Stomach (tissue), 9 donors: Measurements from ENCODE around the gene C16orf54. TPM values are rescaled to one million over a fixed set of nuclear protein-coding genes. Genes with fewer than 3 reads are reported as not detected.
"Not testable (repeated sequence)": the region's sequence is repeated elsewhere in the genome, so short reads cannot be mapped to it uniquely, and the experiment has no call there.

Source experiments
- DNase-seq, 2 donors: peaks; one replicate each; pipeline versions ENCODE4 v3.0.0 to v3.0.0-alpha.2; 2013 to 2019
- H3K27ac ChIP-seq, 5 donors: fragments of 200-600 bp in 4 of 5; sonication (generic) in 4 of 5; one replicate each; pipeline ENCODE4 v1.5.1; 2013 to 2019; ENCODE audit warnings: mild to moderate bottlenecking in 1 of 5, moderate library complexity in 1 of 5
- H3K27me3 ChIP-seq, 3 donors: fragments of 200-600 bp; sonication (generic); one replicate each; pipeline ENCODE4 v1.5.1; 2017 to 2019; ENCODE audit warnings: mixed run types in 1 of 3
- H3K36me3 ChIP-seq, 4 donors: fragments of 200-600 bp; sonication (generic); 1 replicate in 3 of 4; 2 replicates in 1 of 4; pipeline ENCODE4 v1.5.1; 2016 to 2019
- H3K4me1 ChIP-seq, 4 donors: fragments of 200-600 bp; sonication (generic); one replicate each; pipeline ENCODE4 v1.5.1; 2016 to 2019
- H3K4me3 ChIP-seq, 4 donors: fragments of 200-600 bp; sonication (generic) in 3 of 4; one replicate each; pipeline ENCODE4 v1.5.1; 2016 to 2019; ENCODE audit warnings: mild to moderate bottlenecking in 1 of 4
- H3K9me3 ChIP-seq, 4 donors: fragments of 200-600 bp; sonication (generic); one replicate each; pipeline ENCODE4 v1.5.1; 2016 to 2019
- EP300 ChIP-seq: sonication (generic); formaldehyde crosslinking; IDR thresholded peaks from one replicate; pipeline ENCODE4 v1.6.1; 2017; ENCODE audit warnings: antibody characterized with exemption
- POLR2A ChIP-seq, 4 donors: fragments of 450-650 bp; IDR thresholded peaks; one replicate each; pipeline ENCODE4 v1.6.1; 2016; ENCODE audit warnings: antibody characterized with exemption in 4 of 4, control low read depth in 2 of 4, mild to moderate bottlenecking in 1 of 4, moderate library complexity in 1 of 4
- POLR2AphosphoS5 ChIP-seq, 3 donors: sonication (generic); formaldehyde crosslinking; IDR thresholded peaks; one replicate each; pipeline ENCODE4 v1.6.1; 2016; ENCODE audit warnings: antibody characterized with exemption in 3 of 3
- WGBS, 5 donors: extraction: QIAGEN DNeasy Blood & Tissue Kit in 3 of 5; methylation state at CpG; one replicate each; pipeline versions ENCODE4 v1.1.5 to v1.1.7; 2013 to 2018; 5-methylcytosine and 5-hydroxymethylcytosine counted together
- intact Hi-C: fragments of 100-400 bp; cut with DNase I; formaldehyde crosslinking; loops from one replicate; pipeline ENCODE4 v1.15.1; 2023; ENCODE audit warnings: low total_unique reads
- polyA plus RNA-seq, 3 donors: library from polyadenylated mRNA; stranded (reverse); fragments of 200-250 nt; gene quantifications; one replicate each; pipeline ENCODE4 v1.2.3, GENCODE V29; 2013
- total RNA-seq, 5 donors: library from RNA; depleted of rRNA; stranded (reverse); fragments of >200 nt; gene quantifications; one replicate each; pipeline versions ENCODE4 v1.1.0 to v1.2.3, GENCODE V29; 2014 to 2016
- TF ChIP-seq, protein P1 (sequence below), 7 experiments: fragments of 450-650 bp in 4 of 7; fragments of 200-600 bp in 3 of 7; sonication (generic) in 3 of 7; IDR thresholded peaks; one replicate each; pipeline ENCODE4 v1.5.1; 2016 to 2019; ENCODE audit warnings: antibody characterized with exemption in 7 of 7, control low read depth in 2 of 7, mild to moderate bottlenecking in 1 of 7
- donor health status: healthy with polysubstance abuse.
- donor health status: Bipolar disorder and iron deficiency.
- donor health status: healthy.

Gene C16orf54
- total and polyA plus RNA-seq, 8 donors, result 0.37 to 3.5 (median 0.96) TPM; not detected in 2

DNA sequence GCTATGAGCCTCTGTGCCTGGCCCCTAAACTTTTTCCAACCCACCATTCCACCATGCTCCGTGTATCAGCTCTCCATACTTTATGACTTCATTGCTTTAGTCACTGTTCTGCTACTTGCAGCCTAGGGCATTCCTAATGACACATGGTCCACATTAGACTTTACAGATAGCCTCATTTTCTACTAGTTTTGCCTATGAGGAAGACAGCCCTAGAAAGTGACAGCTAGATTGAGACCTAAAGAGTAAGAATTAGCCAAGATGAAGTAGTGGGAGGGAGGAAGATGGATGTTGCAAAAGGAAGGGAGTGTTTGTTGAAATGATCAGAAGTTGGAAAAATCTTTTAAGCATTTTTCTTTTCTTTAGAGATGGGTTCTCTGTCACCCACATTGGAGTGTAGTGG lies 11.0 kb downstream of the C16orf54 start:
- DNase-seq, result no peak
- Histone ChIP-seq H3K27ac (no peak overlapping the region), H3K9me3 (no peaks in the 10 kb centered on the region), H3K4me1 (no peaks in the 10 kb centered on the region), H3K4me3 (no peak overlapping the region), H3K27me3 (peaks cover 0 to 27% (median 0%) of the 10 kb centered on the region in 3 donors), H3K36me3 (no peaks in the 10 kb centered on the region)
- intact Hi-C loops, result no loop called here
- WGBS, 5 donors, result 10 to 90% (median 76%) methylated on average over 1 of the region's 1 CpG
- TF ChIP-seq, protein P1, sequence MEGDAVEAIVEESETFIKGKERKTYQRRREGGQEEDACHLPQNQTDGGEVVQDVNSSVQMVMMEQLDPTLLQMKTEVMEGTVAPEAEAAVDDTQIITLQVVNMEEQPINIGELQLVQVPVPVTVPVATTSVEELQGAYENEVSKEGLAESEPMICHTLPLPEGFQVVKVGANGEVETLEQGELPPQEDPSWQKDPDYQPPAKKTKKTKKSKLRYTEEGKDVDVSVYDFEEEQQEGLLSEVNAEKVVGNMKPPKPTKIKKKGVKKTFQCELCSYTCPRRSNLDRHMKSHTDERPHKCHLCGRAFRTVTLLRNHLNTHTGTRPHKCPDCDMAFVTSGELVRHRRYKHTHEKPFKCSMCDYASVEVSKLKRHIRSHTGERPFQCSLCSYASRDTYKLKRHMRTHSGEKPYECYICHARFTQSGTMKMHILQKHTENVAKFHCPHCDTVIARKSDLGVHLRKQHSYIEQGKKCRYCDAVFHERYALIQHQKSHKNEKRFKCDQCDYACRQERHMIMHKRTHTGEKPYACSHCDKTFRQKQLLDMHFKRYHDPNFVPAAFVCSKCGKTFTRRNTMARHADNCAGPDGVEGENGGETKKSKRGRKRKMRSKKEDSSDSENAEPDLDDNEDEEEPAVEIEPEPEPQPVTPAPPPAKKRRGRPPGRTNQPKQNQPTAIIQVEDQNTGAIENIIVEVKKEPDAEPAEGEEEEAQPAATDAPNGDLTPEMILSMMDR (IDR thresholded peaks at IDR 0.05), result no peak
- TF ChIP-seq POLR2AphosphoS5 (IDR thresholded peaks at IDR 0.05) (no peak), POLR2A (IDR thresholded peaks at IDR 0.05) (no peak), EP300 (no peak)

DNA sequence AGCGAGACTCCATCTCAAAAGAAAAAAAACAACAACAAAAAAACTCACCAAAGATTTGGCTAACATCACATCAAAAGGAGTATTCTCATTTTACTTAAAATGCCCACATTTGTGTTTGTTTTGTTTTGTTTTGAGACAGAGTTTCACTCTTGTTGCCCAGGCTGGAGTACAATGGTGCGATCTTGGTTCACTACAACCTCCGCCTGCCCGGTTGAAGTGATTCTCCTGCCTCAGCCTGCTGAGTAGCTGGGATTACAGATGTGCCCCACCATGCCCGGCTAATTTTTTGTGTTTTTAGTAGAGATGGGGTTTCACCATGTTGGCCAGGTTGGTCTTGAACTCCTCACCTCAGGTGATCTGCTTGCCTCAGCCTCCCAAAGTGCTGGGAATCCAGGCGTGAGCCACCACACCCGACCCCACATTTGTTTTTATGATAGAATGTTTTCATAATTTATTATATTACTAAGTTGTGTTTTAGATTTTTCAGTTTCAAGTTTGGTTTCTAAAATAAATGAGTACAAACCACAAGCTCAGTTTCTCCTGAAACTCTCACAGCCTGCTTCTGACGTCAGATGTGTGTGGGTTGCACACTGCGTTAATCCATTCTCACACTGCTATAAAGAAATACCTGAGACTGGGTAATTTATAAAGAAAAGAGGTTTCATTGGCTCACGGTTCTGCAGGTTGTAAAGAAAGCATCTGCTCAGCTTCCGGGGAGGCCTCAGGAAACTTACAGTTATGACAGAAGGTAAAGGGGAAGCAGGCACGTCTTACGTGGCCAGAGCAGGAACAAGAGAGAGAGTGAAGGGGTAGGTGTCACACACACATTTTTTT lies 13.8 kb downstream of the C16orf54 start:
- H3K9me3 ChIP-seq, intact Hi-C loops, DNase-seq, H3K36me3 ChIP-seq, H3K4me3 ChIP-seq, H3K4me1 ChIP-seq, H3K27ac ChIP-seq: not testable (repeated sequence)
- H3K27me3 ChIP-seq, result peaks cover 0 to 33% (median 0%) of the 10 kb centered on the region in 3 donors
- 69 to 83% (median 79%) methylated on average over 13 of the region's 13 CpGs for WGBS, 5 donors

DNA sequence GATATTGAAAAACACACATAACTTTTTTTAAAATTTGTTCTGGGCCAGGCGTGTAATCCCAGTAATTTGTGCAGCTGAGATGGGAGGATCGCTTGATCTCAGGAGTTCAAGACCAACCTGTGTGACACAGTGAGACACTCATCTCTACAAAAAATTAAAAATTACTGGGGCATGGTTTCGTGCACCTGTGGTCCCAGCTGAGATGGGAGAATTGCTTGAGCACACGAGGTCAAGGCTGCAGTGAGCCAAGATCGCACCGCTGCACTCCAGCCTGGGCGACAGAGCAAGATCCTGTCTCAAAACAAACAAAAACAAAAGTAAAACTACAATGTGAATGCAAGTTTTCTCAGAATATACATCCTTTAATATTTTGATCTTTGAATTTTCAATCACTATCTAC lies 15.1 kb downstream of the C16orf54 start:
- Histone ChIP-seq H3K9me3 (no peaks in the 10 kb centered on the region), H3K27ac (no peak overlapping the region), H3K27me3 (peaks cover 0 to 31% (median 0%) of the 10 kb centered on the region in 3 donors), H3K36me3 (no peaks in the 10 kb centered on the region), H3K4me1 (peaks cover 0 to 6% (median 0%) of the 10 kb centered on the region in 4 donors), H3K4me3 (no peak overlapping the region)
- no peak for DNase-seq
- WGBS, 5 donors, result 69 to 73% (median 69%) methylated on average over 7 of the region's 7 CpGs
- intact Hi-C loops, result no loop called here
- TF ChIP-seq EP300 (no peak), POLR2AphosphoS5 (IDR thresholded peaks at IDR 0.05) (no peak), POLR2A (IDR thresholded peaks at IDR 0.05) (no peak)
- TF ChIP-seq, protein P1 (IDR thresholded peaks at IDR 0.05), result no peak

DNA sequence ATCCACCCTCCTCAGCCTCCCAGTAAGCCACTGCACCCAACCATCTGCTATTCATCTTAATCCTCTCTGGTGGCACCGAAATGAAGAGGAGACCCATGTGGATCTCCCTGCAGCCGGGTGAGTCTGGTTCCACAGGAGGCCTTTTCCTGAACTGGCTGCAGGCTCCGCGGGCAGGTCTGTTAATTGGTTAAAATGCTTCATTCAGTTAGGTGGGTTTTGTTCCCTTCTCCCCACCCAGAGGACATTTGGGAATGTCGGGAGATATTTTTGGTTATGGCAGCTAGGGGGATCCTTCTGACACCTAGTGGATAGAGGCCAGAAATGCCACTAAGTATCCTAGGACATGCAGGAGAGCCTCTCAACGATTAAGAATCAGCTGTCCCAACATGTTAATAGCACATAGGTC lies 16.7 kb downstream of the C16orf54 start:
- TF ChIP-seq, protein P1 (IDR thresholded peaks at IDR 0.05), result peak in 4 of 7 experiments; percentile 18 to 40 (median 32)
- TF ChIP-seq POLR2AphosphoS5 (IDR thresholded peaks at IDR 0.05) (no peak), EP300 (no peak), POLR2A (IDR thresholded peaks at IDR 0.05) (no peak)
- intact Hi-C loops, result loop anchor here (5.0 kb wide), 1 partner anchor 48 kb away; the partner anchor contains the start of gene ZG16
- DNase-seq, result peak in 1 of 2 donors; percentile 59
- Histone ChIP-seq H3K36me3 (no peaks in the 10 kb centered on the region), H3K9me3 (no peaks in the 10 kb centered on the region), H3K27ac (no peak overlapping the region), H3K4me1 (peaks cover 0 to 6% (median 0%) of the 10 kb centered on the region in 4 donors), H3K4me3 (no peak overlapping the region), H3K27me3 (peaks cover 0 to 16% (median 0%) of the 10 kb centered on the region in 3 donors)
- 33 to 59% (median 46%) methylated on average over 5 to 6 of the region's 6 CpGs for WGBS, 5 donors

DNA sequence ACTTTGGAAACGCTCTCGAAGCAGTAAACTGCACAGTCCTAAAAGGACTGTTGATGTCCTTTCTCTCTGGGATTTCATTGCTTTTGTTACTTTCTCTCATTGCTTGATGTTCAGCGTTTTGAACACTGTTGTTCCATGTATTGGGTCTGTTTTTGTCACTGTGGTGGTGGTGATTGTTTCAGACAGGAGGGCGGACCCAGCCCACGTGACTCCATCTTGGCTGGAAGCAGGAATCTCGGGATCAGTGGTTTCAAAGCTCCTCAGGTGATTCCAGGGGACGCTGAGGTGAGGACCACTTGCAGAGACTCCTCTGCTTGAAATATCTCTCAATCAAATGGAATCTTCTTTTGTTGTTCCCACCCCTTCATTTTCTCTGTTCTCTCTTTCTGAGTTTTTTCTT lies 18.3 kb downstream of the C16orf54 start:
- TF ChIP-seq, protein P1 (IDR thresholded peaks at IDR 0.05), result no peak
- TF ChIP-seq POLR2A (IDR thresholded peaks at IDR 0.05) (no peak), POLR2AphosphoS5 (IDR thresholded peaks at IDR 0.05) (no peak), EP300 (no peak)
- DNase-seq, result no peak

More for the DNA sequence above, 18.3 kb downstream of the C16orf54 start:
- Histone ChIP-seq H3K36me3 (no peaks in the 10 kb centered on the region), H3K27me3 (peaks cover 0 to 12% (median 0%) of the 10 kb centered on the region in 3 donors), H3K4me3 (no peak overlapping the region), H3K27ac (no peak overlapping the region), H3K9me3 (no peaks in the 10 kb centered on the region), H3K4me1 (peaks cover 0 to 6% (median 0%) of the 10 kb centered on the region in 4 donors)
- intact Hi-C loops, result loop anchor here (5.0 kb wide), 1 partner anchor 50 kb away; the partner anchor contains the start of gene ZG16
- 78 to 84% (median 82%) methylated on average over 7 of the region's 7 CpGs for WGBS, 5 donors
